Measurements from ENCODE around the gene MYBPC1.

DNA sequence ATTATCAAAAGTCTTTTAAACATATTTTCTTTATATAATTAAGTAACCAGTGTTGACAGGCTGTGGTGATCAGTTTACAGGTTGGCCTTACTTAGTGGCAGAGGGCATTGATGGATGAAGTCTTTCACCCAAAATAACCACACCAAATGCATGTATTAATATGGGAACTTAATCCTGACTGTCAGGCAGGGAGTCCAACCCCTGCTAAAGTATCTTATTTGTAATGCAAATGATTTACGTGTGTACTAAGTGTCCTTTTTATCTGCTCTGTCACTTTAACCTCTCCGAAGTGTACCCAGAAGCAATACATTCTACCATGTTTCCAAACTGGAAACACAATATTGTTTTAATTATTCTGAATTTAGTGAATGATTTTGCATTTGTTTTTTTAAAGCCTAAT is 1.4 kb downstream of the MYBPC1 start:
- TF ChIP-seq, protein P1, sequence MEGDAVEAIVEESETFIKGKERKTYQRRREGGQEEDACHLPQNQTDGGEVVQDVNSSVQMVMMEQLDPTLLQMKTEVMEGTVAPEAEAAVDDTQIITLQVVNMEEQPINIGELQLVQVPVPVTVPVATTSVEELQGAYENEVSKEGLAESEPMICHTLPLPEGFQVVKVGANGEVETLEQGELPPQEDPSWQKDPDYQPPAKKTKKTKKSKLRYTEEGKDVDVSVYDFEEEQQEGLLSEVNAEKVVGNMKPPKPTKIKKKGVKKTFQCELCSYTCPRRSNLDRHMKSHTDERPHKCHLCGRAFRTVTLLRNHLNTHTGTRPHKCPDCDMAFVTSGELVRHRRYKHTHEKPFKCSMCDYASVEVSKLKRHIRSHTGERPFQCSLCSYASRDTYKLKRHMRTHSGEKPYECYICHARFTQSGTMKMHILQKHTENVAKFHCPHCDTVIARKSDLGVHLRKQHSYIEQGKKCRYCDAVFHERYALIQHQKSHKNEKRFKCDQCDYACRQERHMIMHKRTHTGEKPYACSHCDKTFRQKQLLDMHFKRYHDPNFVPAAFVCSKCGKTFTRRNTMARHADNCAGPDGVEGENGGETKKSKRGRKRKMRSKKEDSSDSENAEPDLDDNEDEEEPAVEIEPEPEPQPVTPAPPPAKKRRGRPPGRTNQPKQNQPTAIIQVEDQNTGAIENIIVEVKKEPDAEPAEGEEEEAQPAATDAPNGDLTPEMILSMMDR (IDR thresholded peaks at IDR 0.05): no peak
- TF ChIP-seq POLR2AphosphoS5 (IDR thresholded peaks at IDR 0.05; ENCODE audit: low read depth, low read length) (no peak), REST (IDR thresholded peaks at IDR 0.05; ENCODE audit: insufficient read depth in 1 of 2, low read depth in 2 of 2, low read length in 1 of 2) (no peak), TCF7L2 (IDR thresholded peaks at IDR 0.05; ENCODE audit: low read depth, low read length) (no peak), SIN3A (IDR thresholded peaks at IDR 0.05; ENCODE audit: borderline replicate concordance, insufficient read depth, low read depth, low read length) (no peak)

All from Panc1 (cell line).